A549 (cell line): Measurements from ENCODE around the gene MYADM. TPM values are rescaled to one million over a fixed set of nuclear protein-coding genes. Genes with fewer than 3 reads are reported as not detected.

ENCODE experiments used
- ATAC-seq, 2 experiments: fragments of 200-7000 bp in 1 of 2; fragments of >200 bp in 1 of 2; cut with Nextera tagmentation in 1 of 2; cut with Tn5 transposase in 1 of 2; 3 replicates each; pipeline versions ENCODE4 v1.8.0 to v1.9.1; 2018 to 2020; ENCODE audit warnings: mild to moderate bottlenecking in 1 of 2, moderate library complexity in 1 of 2
- CTCF ChIA-PET: fragments of 300-600 bp; sonication (Branson Sonifier 250); formaldehyde crosslinking; extraction: SDS; loops from one replicate; lab custom pipeline; 2021; ENCODE audit warnings: antibody characterized with exemption, inconsistent platforms; lab: Yijun Ruan, JAX
- POLR2A ChIA-PET: fragments of 350-600 bp; formaldehyde crosslinking; extraction: SDS; loops from one replicate; lab custom pipeline; 2021; ENCODE audit warnings: antibody characterized with exemption, inconsistent platforms; lab: Yijun Ruan, JAX
- DNase-seq, 2 experiments: peaks; one replicate each; pipeline versions ENCODE4 v3.0.0 to v3.0.0-alpha.2; 2011 to 2016; ENCODE audit warnings: low read depth in 1 of 2, low spot score in 1 of 2
- FAIRE-seq: peaks from 2 replicates; lab custom pipeline; 2011; peaks lifted over from hg19 to GRCh38; lab: Jason Lieb, UNC
- H3K27ac ChIP-seq, 2 experiments: fragments of >200 bp; sonication (Bioruptor Twin); formaldehyde crosslinking; 3 replicates each; pipeline ENCODE4 v1.5.1; 2016 to 2017
- H3K4me1 ChIP-seq: fragments of >200 bp; sonication (Bioruptor Twin); formaldehyde crosslinking; 3 replicates; pipeline ENCODE4 v1.6.1; 2016
- H3K4me2 ChIP-seq: fragments of >200 bp; sonication (Bioruptor Twin); formaldehyde crosslinking; 3 replicates; pipeline ENCODE4 v1.6.1; 2016
- H3K4me3 ChIP-seq: fragments of >200 bp; sonication (Bioruptor Twin); formaldehyde crosslinking; 3 replicates; pipeline ENCODE4 v1.5.1; 2016
- H3K9me3 ChIP-seq: fragments of >200 bp; sonication (Bioruptor Twin); formaldehyde crosslinking; 3 replicates; pipeline ENCODE4 v1.6.1; 2016
- CEBPB ChIP-seq, 2 experiments: fragments of >200 bp in 1 of 2; sonication (Bioruptor Twin) in 1 of 2; formaldehyde crosslinking in 1 of 2; IDR thresholded peaks; 2 replicates each; pipeline ENCODE4 v1.6.1; 2012 to 2016
- CHD2 ChIP-seq: fragments of 150-350 bp; IDR thresholded peaks from 2 replicates; pipeline ENCODE4 v1.6.1; 2014; ENCODE audit warnings: low read length; ENCODE audit not compliant: partially characterized antibody
- EHF ChIP-seq: fragments of 250-450 bp; sonication (Bioruptor Pico); IDR thresholded peaks from 2 replicates; pipeline ENCODE4 v1.5.0; 2020; ENCODE audit warnings: mild to moderate bottlenecking
- FOSB ChIP-seq: fragments of 250-450 bp; sonication (Bioruptor Pico); IDR thresholded peaks from 2 replicates; pipeline ENCODE4 v1.5.0; 2020; ENCODE audit warnings: mild to moderate bottlenecking, moderate library complexity
- FOSL2 ChIP-seq, 2 experiments: fragments of 450-650 bp in 1 of 2; fragments of >200 bp in 1 of 2; sonication (Bioruptor Twin) in 1 of 2; formaldehyde crosslinking; IDR thresholded peaks; 2 replicates each; pipeline versions ENCODE4 v1.5.0 to v1.6.1; 2016 to 2020; ENCODE audit warnings: mild to moderate bottlenecking in 1 of 2, moderate library complexity in 1 of 2
- HOXA7 ChIP-seq: fragments of 250-450 bp; sonication (Bioruptor Pico); IDR thresholded peaks from 2 replicates; pipeline ENCODE4 v1.5.0; 2020; ENCODE audit warnings: mild to moderate bottlenecking, moderate library complexity
- HOXB5 ChIP-seq: fragments of 250-450 bp; sonication (Bioruptor Pico); IDR thresholded peaks from 2 replicates; pipeline ENCODE4 v1.5.0; 2020; ENCODE audit warnings: mild to moderate bottlenecking, moderate library complexity
- MYC ChIP-seq: IDR thresholded peaks from 2 replicates; pipeline ENCODE4 v1.6.1; 2012; ENCODE audit warnings: mild to moderate bottlenecking, inconsistent platforms, low read length, improper control_type of control experiment, borderline replicate concordance
- PHF8 ChIP-seq: fragments of 200-600 bp; sonication (generic); IDR thresholded peaks from 2 replicates; pipeline ENCODE4 v1.6.1; 2016; ENCODE audit warnings: low read depth, mild to moderate bottlenecking, antibody characterized with exemption, moderate library complexity, borderline replicate concordance
- POLR2A ChIP-seq: IDR thresholded peaks from 2 replicates; pipeline ENCODE4 v1.6.1; 2012; ENCODE audit warnings: mild to moderate bottlenecking, low read length
- RARB ChIP-seq: fragments of 250-450 bp; sonication (Bioruptor Pico); IDR thresholded peaks from 2 replicates; pipeline ENCODE4 v1.8.0; 2021; ENCODE audit warnings: mild to moderate bottlenecking, moderate library complexity
- TFCP2L1 ChIP-seq: fragments of 250-450 bp; sonication (Bioruptor Pico); IDR thresholded peaks from 2 replicates; pipeline ENCODE4 v1.5.0; 2021; ENCODE audit warnings: mild to moderate bottlenecking
- TP53 ChIP-seq: fragments of 250-450 bp; sonication (Bioruptor Pico); IDR thresholded peaks from 2 replicates; pipeline ENCODE4 v1.5.0; 2021; ENCODE audit warnings: mild to moderate bottlenecking, moderate library complexity
- WGBS: methylation state at CpG from one replicate; pipeline ENCODE4 v1.1.6; 2017; ENCODE audit errors: missing lambda C conversion rate; 5-methylcytosine and 5-hydroxymethylcytosine counted together
- polyA plus RNA-seq, 4 experiments: library from polyadenylated mRNA; depleted of rRNA in 3 of 4; stranded (reverse); fragments of >200 nt; fragmentation: RNase III in 1 of 4; extraction: RNeasy Plus Mini Kit Qiagen cat#74134 plus additional on column Dnase treatment in 1 of 4; gene quantifications; 2 replicates in 3 of 4; 3 replicates in 1 of 4; pipeline ENCODE4 v1.2.3, GENCODE V29; 2011 to 2017
- TF ChIP-seq, protein P1 (sequence below): fragments of >200 bp; sonication (Bioruptor Twin); formaldehyde crosslinking; IDR thresholded peaks from 3 replicates; pipeline ENCODE4 v1.5.1; 2016
- TF ChIP-seq, protein P2 (sequence below): fragments of 250-450 bp; sonication (Bioruptor Pico); IDR thresholded peaks from 2 replicates; pipeline ENCODE4 v1.5.0; 2020; ENCODE audit warnings: low read depth, mild to moderate bottlenecking, moderate library complexity
- TF ChIP-seq, protein P3 (sequence below): fragments of 250-450 bp; sonication (Bioruptor Pico); IDR thresholded peaks from 2 replicates; pipeline ENCODE4 v1.5.0; 2021; ENCODE audit warnings: mild to moderate bottlenecking, moderate library complexity, borderline replicate concordance
- TF ChIP-seq, protein P4 (sequence below): fragments of 150-350 bp; IDR thresholded peaks from 2 replicates; pipeline ENCODE4 v1.6.1; 2014; ENCODE audit warnings: low read depth, mild to moderate bottlenecking, low read length

The MYADM gene
- polyA plus RNA-seq, 2 of the 4 experiments (the other 2 are of a cell fraction) = 37.7 to 90.7 TPM

DNA sequence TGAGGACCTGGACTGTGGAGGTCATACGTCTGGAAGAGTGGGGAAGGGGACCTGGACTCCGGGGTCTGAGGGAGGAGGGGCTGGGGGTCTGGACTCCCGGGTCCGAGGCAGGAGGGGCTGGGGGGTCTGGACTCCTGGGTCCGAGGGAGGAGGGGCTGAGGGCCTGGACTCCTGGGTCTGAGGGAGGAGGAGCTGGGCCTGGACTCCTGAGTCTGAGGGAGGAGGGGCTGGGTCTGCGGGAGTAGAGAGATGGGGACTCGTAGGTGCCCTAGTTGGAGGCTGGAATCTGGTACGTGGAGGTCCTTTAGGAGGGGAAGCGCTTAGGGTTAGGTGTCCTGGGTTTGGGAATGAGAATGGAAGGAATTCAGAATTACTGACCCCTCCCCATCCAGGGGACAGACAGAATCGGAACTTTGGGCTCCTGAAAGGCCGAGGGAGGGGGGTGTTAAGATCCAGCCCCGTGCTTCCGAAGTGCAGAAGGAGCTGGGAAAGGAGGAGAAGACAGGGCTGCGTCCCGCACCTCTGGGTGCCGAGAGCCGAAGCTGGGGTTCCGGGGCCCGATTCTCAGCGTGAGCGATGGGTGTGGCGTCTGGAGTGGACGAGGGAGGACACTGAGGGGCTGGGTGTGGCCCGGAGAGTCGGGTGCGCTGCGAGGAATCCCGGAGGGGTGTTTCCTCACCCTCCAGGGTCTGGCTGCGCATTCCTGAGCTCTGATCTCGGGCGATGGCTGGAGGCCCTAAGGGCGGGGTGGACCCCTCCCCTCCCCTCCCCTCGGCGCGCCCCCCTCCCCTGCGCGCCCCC lies 608 bp downstream of the MYADM start:
- Histone ChIP-seq H3K4me1 (peaks cover 34% of the 10 kb centered on the region), H3K4me2 (peak overlapping the region; percentile 93), H3K9me3 (no peaks in the 10 kb centered on the region), H3K27ac (peak overlapping the region; percentile 94), H3K4me3 (peak overlapping the region; percentile 69)
- CTCF ChIA-PET = interaction anchor here (0.8 to 3.6 kb wide), 10 partner anchors 9 to 159 kb away, joined by 3 to 22 read pairs (median 6); partner anchors contain the start of gene PRKCG
- WGBS = 2% methylated on average over 22 of the region's 37 CpGs
- POLR2A ChIA-PET = interaction anchor here (0.7 to 4.2 kb wide), 16 partner anchors 8 to 321 kb away, joined by 3 to 54 read pairs (median 9); partner anchors contain the start of genes CNOT3, MBOAT7, PRKCG and PRPF31
- ATAC-seq = peak; percentile 11 to 35
- peak; percentile 80 to 91 for DNase-seq
- TF ChIP-seq TFCP2L1 (CRISPR knock-in tag) = peak; percentile 99
- TF ChIP-seq POLR2A = peak; percentile 27; the same call in 1 of the 2 replicates
- peak; percentile 11 for TF ChIP-seq CHD2
- peak; percentile 79 for TF ChIP-seq EHF (CRISPR knock-in tag)
- TF ChIP-seq, protein P1, sequence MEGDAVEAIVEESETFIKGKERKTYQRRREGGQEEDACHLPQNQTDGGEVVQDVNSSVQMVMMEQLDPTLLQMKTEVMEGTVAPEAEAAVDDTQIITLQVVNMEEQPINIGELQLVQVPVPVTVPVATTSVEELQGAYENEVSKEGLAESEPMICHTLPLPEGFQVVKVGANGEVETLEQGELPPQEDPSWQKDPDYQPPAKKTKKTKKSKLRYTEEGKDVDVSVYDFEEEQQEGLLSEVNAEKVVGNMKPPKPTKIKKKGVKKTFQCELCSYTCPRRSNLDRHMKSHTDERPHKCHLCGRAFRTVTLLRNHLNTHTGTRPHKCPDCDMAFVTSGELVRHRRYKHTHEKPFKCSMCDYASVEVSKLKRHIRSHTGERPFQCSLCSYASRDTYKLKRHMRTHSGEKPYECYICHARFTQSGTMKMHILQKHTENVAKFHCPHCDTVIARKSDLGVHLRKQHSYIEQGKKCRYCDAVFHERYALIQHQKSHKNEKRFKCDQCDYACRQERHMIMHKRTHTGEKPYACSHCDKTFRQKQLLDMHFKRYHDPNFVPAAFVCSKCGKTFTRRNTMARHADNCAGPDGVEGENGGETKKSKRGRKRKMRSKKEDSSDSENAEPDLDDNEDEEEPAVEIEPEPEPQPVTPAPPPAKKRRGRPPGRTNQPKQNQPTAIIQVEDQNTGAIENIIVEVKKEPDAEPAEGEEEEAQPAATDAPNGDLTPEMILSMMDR = no peak
- no peak for TF ChIP-seq MYC
- TF ChIP-seq FOSL2 (IDR thresholded peaks at IDR 0.05) = no peak
- TF ChIP-seq FOSL2 (CRISPR knock-in tag; IDR thresholded peaks at IDR 0.05) = peak; percentile 47; the same call in 1 of the 2 replicates
- TF ChIP-seq, protein P2, sequence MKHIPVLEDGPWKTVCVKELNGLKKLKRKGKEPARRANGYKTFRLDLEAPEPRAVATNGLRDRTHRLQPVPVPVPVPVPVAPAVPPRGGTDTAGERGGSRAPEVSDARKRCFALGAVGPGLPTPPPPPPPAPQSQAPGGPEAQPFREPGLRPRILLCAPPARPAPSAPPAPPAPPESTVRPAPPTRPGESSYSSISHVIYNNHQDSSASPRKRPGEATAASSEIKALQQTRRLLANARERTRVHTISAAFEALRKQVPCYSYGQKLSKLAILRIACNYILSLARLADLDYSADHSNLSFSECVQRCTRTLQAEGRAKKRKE (CRISPR knock-in tag) = no peak
- TF ChIP-seq TP53 (CRISPR knock-in tag) = peak; percentile 99
- peak; percentile 97 for TF ChIP-seq RARB
- TF ChIP-seq HOXB5 (CRISPR knock-in tag) = peak; percentile 68
- TF ChIP-seq HOXA7 = peak; percentile 99
- 0 out of 2 replicates have a peak, but pooled peaks have one; percentile 1 for TF ChIP-seq PHF8
- peak; percentile 97 for TF ChIP-seq FOSB
- TF ChIP-seq CEBPB (IDR thresholded peaks at IDR 0.05) = no peak
- TF ChIP-seq, protein P3, sequence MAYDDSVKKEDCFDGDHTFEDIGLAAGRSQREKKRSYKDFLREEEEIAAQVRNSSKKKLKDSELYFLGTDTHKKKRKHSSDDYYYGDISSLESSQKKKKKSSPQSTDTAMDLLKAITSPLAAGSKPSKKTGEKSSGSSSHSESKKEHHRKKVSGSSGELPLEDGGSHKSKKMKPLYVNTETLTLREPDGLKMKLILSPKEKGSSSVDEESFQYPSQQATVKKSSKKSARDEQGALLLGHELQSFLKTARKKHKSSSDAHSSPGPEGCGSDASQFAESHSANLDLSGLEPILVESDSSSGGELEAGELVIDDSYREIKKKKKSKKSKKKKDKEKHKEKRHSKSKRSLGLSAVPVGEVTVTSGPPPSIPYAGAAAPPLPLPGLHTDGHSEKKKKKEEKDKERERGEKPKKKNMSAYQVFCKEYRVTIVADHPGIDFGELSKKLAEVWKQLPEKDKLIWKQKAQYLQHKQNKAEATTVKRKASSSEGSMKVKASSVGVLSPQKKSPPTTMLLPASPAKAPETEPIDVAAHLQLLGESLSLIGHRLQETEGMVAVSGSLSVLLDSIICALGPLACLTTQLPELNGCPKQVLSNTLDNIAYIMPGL (CRISPR knock-in tag) = peak; percentile 97
- TF ChIP-seq, protein P4, sequence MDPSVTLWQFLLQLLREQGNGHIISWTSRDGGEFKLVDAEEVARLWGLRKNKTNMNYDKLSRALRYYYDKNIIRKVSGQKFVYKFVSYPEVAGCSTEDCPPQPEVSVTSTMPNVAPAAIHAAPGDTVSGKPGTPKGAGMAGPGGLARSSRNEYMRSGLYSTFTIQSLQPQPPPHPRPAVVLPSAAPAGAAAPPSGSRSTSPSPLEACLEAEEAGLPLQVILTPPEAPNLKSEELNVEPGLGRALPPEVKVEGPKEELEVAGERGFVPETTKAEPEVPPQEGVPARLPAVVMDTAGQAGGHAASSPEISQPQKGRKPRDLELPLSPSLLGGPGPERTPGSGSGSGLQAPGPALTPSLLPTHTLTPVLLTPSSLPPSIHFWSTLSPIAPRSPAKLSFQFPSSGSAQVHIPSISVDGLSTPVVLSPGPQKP = no peak
- no peak for FAIRE-seq
